Skin epidermis (tissue), 12 donors: ENCODE results near the gene POLR3C.
A peak's percentile ranks its signal among the peaks of the same experiment; 100 is the strongest.

ENCODE experiments used
- H3K27ac ChIP-seq, 21 experiments: fragments of 200-600 bp; sonication (generic) in 11 of 21; one replicate each; pipeline ENCODE4 v1.5.0; 2020; ENCODE audit warnings: mild to moderate bottlenecking in 3 of 21, inconsistent platforms in 2 of 21, moderate library complexity in 2 of 21
- H3K4me3 ChIP-seq, 7 experiments: fragments of 200-600 bp; sonication (generic) in 2 of 7; one replicate each; pipeline ENCODE4 v1.5.0; 2020; ENCODE audit warnings: inconsistent platforms in 2 of 7, mild to moderate bottlenecking in 2 of 7, moderate library complexity in 1 of 7

POLR3C gene

DNA sequence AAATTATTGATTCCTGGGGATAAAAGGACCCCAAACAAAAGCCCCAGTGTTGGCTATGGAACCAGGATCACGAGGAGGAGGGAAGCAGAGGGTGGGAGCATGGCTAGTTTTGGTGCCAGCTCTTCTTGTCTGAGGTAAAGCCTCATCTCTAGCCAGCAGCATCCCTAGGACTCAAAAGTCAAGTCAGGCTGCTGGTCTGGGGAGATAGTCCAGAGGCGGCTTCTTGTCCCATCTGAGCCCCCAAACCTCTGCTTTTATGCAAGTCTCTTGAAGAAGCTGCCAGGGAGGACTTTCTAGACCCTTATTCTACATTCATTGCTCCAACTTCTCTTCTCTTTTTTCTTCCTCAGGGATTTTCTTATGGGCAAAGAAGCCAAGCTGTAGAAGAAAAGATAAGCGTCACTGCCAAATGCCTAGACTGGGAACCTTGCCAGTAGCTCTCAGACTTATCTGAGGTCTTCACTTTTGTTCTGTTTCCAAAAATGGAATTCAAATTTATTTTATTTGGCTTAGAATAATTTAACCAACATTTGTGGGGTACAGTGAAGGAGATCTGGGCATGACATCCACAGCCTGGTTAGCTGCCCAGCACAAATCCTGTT lies 68.6 kb downstream of the POLR3C start:
- Histone ChIP-seq H3K4me3 (no peak overlapping the region), H3K27ac (peak overlapping the region; percentile 23 to 94 (median 79))

- H3K27ac ChIP-seq: peak overlapping the region in 7 of 21 experiments; percentile 52 to 94 (median 87)
- no peak overlapping the region for H3K4me3 ChIP-seq
These were observed 69.5 kb downstream of the POLR3C start for GRCh38 chr1:145893306-145894055.
